HCT116 (cell line): ENCODE measurements around the gene CEP131. TPM values are rescaled to one million over a fixed set of nuclear protein-coding genes. Genes with fewer than 3 reads are reported as not detected.
"Not testable (repeated sequence)": the region's sequence is repeated elsewhere in the genome, so short reads cannot be mapped to it uniquely, and the experiment has no call there.

Experiments used
- ATAC-seq: fragments of 200-7000 bp; cut with Tn5 transposase; 2 replicates; pipeline ENCODE4 v1.9.1; 2020; ENCODE audit warnings: mild to moderate bottlenecking, moderate library complexity
- BruUV-seq: library from RNA; stranded (reverse); fragments of 400-500 nt; replicated peaks from 2 replicates; lab custom pipeline; 2021; lab: Mats Ljungman, UMichigan
- CTCF ChIA-PET: fragments of 300-600 bp; sonication (Branson Sonifier 250); formaldehyde crosslinking; loops from one replicate; lab custom pipeline; 2021; ENCODE audit warnings: antibody characterized with exemption; lab: Charles Lee
- POLR2A ChIA-PET: fragments of 300-600, 350-600 bp; sonication (Branson Sonifier 250); formaldehyde crosslinking; loops from one replicate; lab custom pipeline; 2021; ENCODE audit warnings: antibody characterized with exemption; lab: Charles Lee
- RAD21 ChIA-PET, 2 experiments: fragments of 300-600 bp; sonication (Branson Sonifier 250); formaldehyde crosslinking; loops; one replicate each; lab custom pipeline; 2023; ENCODE audit warnings: low total read pairs in 2 of 2; ENCODE audit not compliant: uncharacterized antibody in 2 of 2, unreplicated experiment in 2 of 2, low non-redundant PET in 1 of 2; lab: Charles Lee
- DNase-seq: peaks from one replicate; pipeline ENCODE4 v3.0.0-alpha.2; 2010; ENCODE audit warnings: low read depth, low spot score
- H2AFZ ChIP-seq: fragments of 200-600 bp; shearing (Covaris generic), sonication (generic); 2 replicates; pipeline ENCODE4 v1.6.1; 2017; ENCODE audit warnings: low read depth, mixed run types, mixed read lengths, antibody characterized with exemption, low read length; ENCODE audit not compliant: poor library complexity, severe bottlenecking
- H3K27ac ChIP-seq: 2 replicates; pipeline ENCODE4 v1.5.1; 2012; ENCODE audit warnings: low read depth, low read length
- H3K27me3 ChIP-seq: fragments of 200-600 bp; sonication (generic); 2 replicates; pipeline ENCODE4 v1.6.1; 2016; ENCODE audit warnings: mixed run types, low read length, mixed read lengths; ENCODE audit not compliant: insufficient read depth
- H3K36me3 ChIP-seq, 2 experiments: fragments of 200-500 bp in 1 of 2; fragments of 200-600 bp in 1 of 2; sonication (Bioruptor generic) in 1 of 2; sonication (generic) in 1 of 2; 2 replicates each; pipeline versions ENCODE4 v1.5.1 to v1.6.1; 2014 to 2016; ENCODE audit warnings: low read length in 2 of 2, inconsistent platforms in 1 of 2, mixed read lengths in 1 of 2, mixed run types in 1 of 2; ENCODE audit not compliant: insufficient read depth in 2 of 2, control insufficient read depth in 1 of 2
- H3K4me1 ChIP-seq, 2 experiments: fragments of 200-600 bp in 1 of 2; sonication (generic) in 1 of 2; 2 replicates each; pipeline versions ENCODE4 v1.5.1 to v1.6.1; 2012 to 2017; ENCODE audit warnings: low read length in 2 of 2, inconsistent platforms in 1 of 2, mild to moderate bottlenecking in 1 of 2, mixed read lengths in 1 of 2, mixed run types in 1 of 2, moderate library complexity in 1 of 2; ENCODE audit not compliant: insufficient read depth in 2 of 2, control insufficient read depth in 1 of 2
- H3K4me2 ChIP-seq: fragments of 200-600 bp; sonication (generic); 2 replicates; pipeline ENCODE4 v1.6.1; 2017; ENCODE audit warnings: mixed run types, low read length, mixed read lengths
- H3K4me3 ChIP-seq, 2 experiments: fragments of 200-600 bp in 1 of 2; sonication (generic) in 1 of 2; replicated peaks in 1 of 2; 2 replicates each; pipeline ENCODE4 v1.5.1; 2011 to 2016; ENCODE audit warnings: low read length in 2 of 2, control low read depth in 1 of 2, low read depth in 1 of 2, mild to moderate bottlenecking in 1 of 2, mixed read lengths in 1 of 2, mixed run types in 1 of 2
- H3K79me2 ChIP-seq: fragments of 200-600 bp; sonication (generic); 2 replicates; pipeline ENCODE4 v1.6.1; 2017; ENCODE audit warnings: mild to moderate bottlenecking, mixed run types, low read length, moderate library complexity, mixed read lengths; ENCODE audit not compliant: insufficient read depth
- H3K9ac ChIP-seq: fragments of 200-600 bp; sonication (generic); 2 replicates; pipeline ENCODE4 v1.6.1; 2016; ENCODE audit warnings: low read length, mixed read lengths
- H3K9me2 ChIP-seq: fragments of 200-600 bp; sonication (generic), shearing (Covaris generic); 2 replicates; pipeline ENCODE4 v1.6.1; 2017; ENCODE audit warnings: mixed run types, mild to moderate bottlenecking, moderate library complexity; ENCODE audit not compliant: insufficient read depth
- H3K9me3 ChIP-seq, 2 experiments: fragments of 200-500 bp in 1 of 2; fragments of 200-600 bp in 1 of 2; sonication (Bioruptor generic) in 1 of 2; sonication (generic) in 1 of 2; 2 replicates each; pipeline ENCODE4 v1.6.1; 2014 to 2017; ENCODE audit warnings: low read length in 2 of 2, mixed read lengths in 2 of 2, inconsistent platforms in 1 of 2, low read depth in 1 of 2, mild to moderate bottlenecking in 1 of 2, mixed run types in 1 of 2, moderate library complexity in 1 of 2; ENCODE audit not compliant: control insufficient read depth in 1 of 2, insufficient read depth in 1 of 2
- H4K20me1 ChIP-seq: fragments of 200-600 bp; sonication (generic), shearing (Covaris generic); 2 replicates; pipeline ENCODE4 v1.6.1; 2017; ENCODE audit warnings: mixed run types, mild to moderate bottlenecking, moderate library complexity; ENCODE audit not compliant: insufficient read depth
- CEBPB ChIP-seq: IDR thresholded peaks from 2 replicates; pipeline ENCODE4 v1.6.1; 2012; ENCODE audit warnings: low read depth
- EGR1 ChIP-seq: IDR thresholded peaks from 2 replicates; pipeline ENCODE4 v1.6.1; 2012; ENCODE audit warnings: low read depth
- EZH2phosphoT487 ChIP-seq: fragments of 200-600 bp; IDR thresholded peaks from 2 replicates; pipeline ENCODE4 v1.6.1; 2018; ENCODE audit warnings: antibody characterized with exemption, borderline replicate concordance
- FOSL1 ChIP-seq: IDR thresholded peaks from 2 replicates; pipeline ENCODE4 v1.6.1; 2012; ENCODE audit warnings: low read depth
- JUND ChIP-seq: IDR thresholded peaks from 2 replicates; pipeline ENCODE4 v1.6.1; 2012
- MAX ChIP-seq: IDR thresholded peaks from 2 replicates; pipeline ENCODE4 v1.6.1; 2012
- POLR2AphosphoS5 ChIP-seq: IDR thresholded peaks from 2 replicates; pipeline ENCODE4 v1.6.1; 2011; ENCODE audit warnings: mild to moderate bottlenecking, low read depth, low read length, moderate library complexity
- SRF ChIP-seq: IDR thresholded peaks from 2 replicates; pipeline ENCODE4 v1.6.1; 2012; ENCODE audit warnings: low read depth
- TCF7L2 ChIP-seq: IDR thresholded peaks from 2 replicates; pipeline ENCODE4 v1.7.0; 2011; ENCODE audit warnings: borderline replicate concordance, inconsistent platforms; ENCODE audit not compliant: insufficient read depth, insufficient read length; ENCODE audit errors: extremely low read depth
- ZNF274 ChIP-seq: fragments of 200-500 bp; sonication (Bioruptor generic); IDR thresholded peaks from 2 replicates; pipeline ENCODE4 v1.6.1; 2014; ENCODE audit warnings: mild to moderate bottlenecking, low read depth, low read length, inconsistent platforms
- intact Hi-C: fragments of 100-400 bp; cut with micrococcal nuclease; formaldehyde crosslinking; loops from 2 replicates; pipeline ENCODE4 v1.10.0; 2022
- total RNA-seq: library from RNA; stranded (reverse); gene quantifications from one replicate; pipeline ENCODE4 v1.2.1, GENCODE V29; 2021; ENCODE audit not compliant: unreplicated experiment
- TF ChIP-seq, protein P1 (sequence below): IDR thresholded peaks from 2 replicates; pipeline ENCODE4 v1.6.1; 2012; ENCODE audit warnings: low read depth
- TF ChIP-seq, protein P2 (sequence below), 3 experiments: fragments of 200-600 bp in 1 of 3; sonication (generic) in 1 of 3; IDR thresholded peaks in 2 of 3; conservative IDR thresholded peaks in 1 of 3; 2 replicates each; pipeline ENCODE4 v1.5.1; 2012 to 2017; ENCODE audit warnings: low read depth in 2 of 3, low read length in 2 of 3, antibody characterized with exemption in 1 of 3, borderline replicate concordance in 1 of 3, control low read depth in 1 of 3, mild to moderate bottlenecking in 1 of 3, mixed read lengths in 1 of 3, mixed run types in 1 of 3, moderate library complexity in 1 of 3; ENCODE audit not compliant: insufficient read depth in 1 of 3
- TF ChIP-seq, protein P3 (sequence below): IDR thresholded peaks from 2 replicates; pipeline ENCODE4 v1.6.1; 2012

The CEP131 gene
- total RNA-seq, 1 experiment from 2014 or later, result 30.2 TPM

- no peak for TF ChIP-seq TCF7L2
- TF ChIP-seq SRF, result no peak
These were observed 67.8 kb downstream of the CEP131 start (continued) for GRCh38 chr17:81154961-81155360.

GRCh38 chr17:81154016-81154415 is 68.7 kb downstream of the CEP131 start:
- H2AFZ ChIP-seq, RAD21 ChIA-PET, ATAC-seq, H3K36me3 ChIP-seq, H3K9me2 ChIP-seq, H4K20me1 ChIP-seq, H3K4me1 ChIP-seq, H3K9ac ChIP-seq, intact Hi-C loops, H3K4me3 ChIP-seq, BruUV-seq, H3K27ac ChIP-seq, DNase-seq, H3K79me2 ChIP-seq, H3K9me3 ChIP-seq, H3K4me2 ChIP-seq, POLR2A ChIA-PET: not testable (repeated sequence)
- CTCF ChIA-PET, result interaction anchor here (0.9 kb wide), 1 partner anchor 12 kb away, joined by 3 read pairs; no protein-coding TSS in a partner anchor
- H3K27me3 ChIP-seq, result peaks cover 14% of the 10 kb centered on the region; the same call in 1 of the 2 replicates

- no peaks in the 10 kb centered on the region for H3K36me3 ChIP-seq
- no peaks in the 10 kb centered on the region for H4K20me1 ChIP-seq
- H3K27me3 ChIP-seq, result peaks cover 14% of the 10 kb centered on the region; the same call in 1 of the 2 replicates
- H3K27ac ChIP-seq, result no peak overlapping the region
- ChIA-PET CTCF (interaction anchor here (0.9 kb wide), 1 partner anchor 11 kb away, joined by 3 read pairs; no protein-coding TSS in a partner anchor), RAD21 (no interaction called here), POLR2A (no interaction called here)
- no peaks in the 10 kb centered on the region for H3K79me2 ChIP-seq
- DNase-seq (no peak), ATAC-seq (no peak)
- H3K4me3 ChIP-seq, result no peak overlapping the region
- no peak overlapping the region for H2AFZ ChIP-seq
- intact Hi-C loops, result no loop called here
- H3K9me2 ChIP-seq, result no peaks in the 10 kb centered on the region
- no peaks in the 10 kb centered on the region for H3K9me3 ChIP-seq
- no peak overlapping the region for H3K9ac ChIP-seq
- H3K4me2 ChIP-seq, result no peak overlapping the region
- BruUV-seq, result no TSS peak
- H3K4me1 ChIP-seq, result peaks cover 0 to 5% of the 10 kb centered on the region in 2 experiments; a peak in 1 of 4 replicates
- TF ChIP-seq EGR1 (no peak), FOSL1 (no peak), CEBPB (no peak), ZNF274 (no peak), EZH2phosphoT487 (no peak), MAX (no peak), POLR2AphosphoS5 (no peak), JUND (no peak)
- TF ChIP-seq, protein P1, sequence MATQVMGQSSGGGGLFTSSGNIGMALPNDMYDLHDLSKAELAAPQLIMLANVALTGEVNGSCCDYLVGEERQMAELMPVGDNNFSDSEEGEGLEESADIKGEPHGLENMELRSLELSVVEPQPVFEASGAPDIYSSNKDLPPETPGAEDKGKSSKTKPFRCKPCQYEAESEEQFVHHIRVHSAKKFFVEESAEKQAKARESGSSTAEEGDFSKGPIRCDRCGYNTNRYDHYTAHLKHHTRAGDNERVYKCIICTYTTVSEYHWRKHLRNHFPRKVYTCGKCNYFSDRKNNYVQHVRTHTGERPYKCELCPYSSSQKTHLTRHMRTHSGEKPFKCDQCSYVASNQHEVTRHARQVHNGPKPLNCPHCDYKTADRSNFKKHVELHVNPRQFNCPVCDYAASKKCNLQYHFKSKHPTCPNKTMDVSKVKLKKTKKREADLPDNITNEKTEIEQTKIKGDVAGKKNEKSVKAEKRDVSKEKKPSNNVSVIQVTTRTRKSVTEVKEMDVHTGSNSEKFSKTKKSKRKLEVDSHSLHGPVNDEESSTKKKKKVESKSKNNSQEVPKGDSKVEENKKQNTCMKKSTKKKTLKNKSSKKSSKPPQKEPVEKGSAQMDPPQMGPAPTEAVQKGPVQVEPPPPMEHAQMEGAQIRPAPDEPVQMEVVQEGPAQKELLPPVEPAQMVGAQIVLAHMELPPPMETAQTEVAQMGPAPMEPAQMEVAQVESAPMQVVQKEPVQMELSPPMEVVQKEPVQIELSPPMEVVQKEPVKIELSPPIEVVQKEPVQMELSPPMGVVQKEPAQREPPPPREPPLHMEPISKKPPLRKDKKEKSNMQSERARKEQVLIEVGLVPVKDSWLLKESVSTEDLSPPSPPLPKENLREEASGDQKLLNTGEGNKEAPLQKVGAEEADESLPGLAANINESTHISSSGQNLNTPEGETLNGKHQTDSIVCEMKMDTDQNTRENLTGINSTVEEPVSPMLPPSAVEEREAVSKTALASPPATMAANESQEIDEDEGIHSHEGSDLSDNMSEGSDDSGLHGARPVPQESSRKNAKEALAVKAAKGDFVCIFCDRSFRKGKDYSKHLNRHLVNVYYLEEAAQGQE, result no peak
- TF ChIP-seq, protein P2, sequence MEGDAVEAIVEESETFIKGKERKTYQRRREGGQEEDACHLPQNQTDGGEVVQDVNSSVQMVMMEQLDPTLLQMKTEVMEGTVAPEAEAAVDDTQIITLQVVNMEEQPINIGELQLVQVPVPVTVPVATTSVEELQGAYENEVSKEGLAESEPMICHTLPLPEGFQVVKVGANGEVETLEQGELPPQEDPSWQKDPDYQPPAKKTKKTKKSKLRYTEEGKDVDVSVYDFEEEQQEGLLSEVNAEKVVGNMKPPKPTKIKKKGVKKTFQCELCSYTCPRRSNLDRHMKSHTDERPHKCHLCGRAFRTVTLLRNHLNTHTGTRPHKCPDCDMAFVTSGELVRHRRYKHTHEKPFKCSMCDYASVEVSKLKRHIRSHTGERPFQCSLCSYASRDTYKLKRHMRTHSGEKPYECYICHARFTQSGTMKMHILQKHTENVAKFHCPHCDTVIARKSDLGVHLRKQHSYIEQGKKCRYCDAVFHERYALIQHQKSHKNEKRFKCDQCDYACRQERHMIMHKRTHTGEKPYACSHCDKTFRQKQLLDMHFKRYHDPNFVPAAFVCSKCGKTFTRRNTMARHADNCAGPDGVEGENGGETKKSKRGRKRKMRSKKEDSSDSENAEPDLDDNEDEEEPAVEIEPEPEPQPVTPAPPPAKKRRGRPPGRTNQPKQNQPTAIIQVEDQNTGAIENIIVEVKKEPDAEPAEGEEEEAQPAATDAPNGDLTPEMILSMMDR (IDR thresholded peaks at IDR 0.05 in 2 of 3, conservative IDR thresholded peaks at IDR 0.05 in 1 of 3; ENCODE audit: borderline replicate concordance in 1 of 3, insufficient read depth in 1 of 3, low read depth in 2 of 3, low read length in 2 of 3), result no peak
- TF ChIP-seq, protein P3, sequence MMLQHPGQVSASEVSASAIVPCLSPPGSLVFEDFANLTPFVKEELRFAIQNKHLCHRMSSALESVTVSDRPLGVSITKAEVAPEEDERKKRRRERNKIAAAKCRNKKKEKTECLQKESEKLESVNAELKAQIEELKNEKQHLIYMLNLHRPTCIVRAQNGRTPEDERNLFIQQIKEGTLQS, result no peak
These were observed 69.4 kb downstream of the CEP131 start for GRCh38 chr17:81153340-81153803.
